GM23248 (cell line): ENCODE measurements around the gene TEAD1. TPM values are rescaled to one million over a fixed set of nuclear protein-coding genes. Genes with fewer than 3 reads are reported as not detected.

Source experiments
- DNase-seq: peaks from one replicate; pipeline ENCODE4 v3.0.0-alpha.2; 2015
- H2AFZ ChIP-seq: fragments of 200-600 bp; sonication (generic); 2 replicates; pipeline ENCODE4 v1.6.1; 2016; ENCODE audit warnings: antibody characterized with exemption
- H3F3A ChIP-seq: fragments of 200-600 bp; sonication (generic); 2 replicates; pipeline ENCODE4 v1.6.1; 2016; ENCODE audit warnings: mild to moderate bottlenecking, antibody characterized with exemption, mixed run types; ENCODE audit not compliant: insufficient read depth
- H3K27ac ChIP-seq: fragments of 200-600 bp; sonication (generic); 2 replicates; pipeline ENCODE4 v1.5.1; 2016; ENCODE audit warnings: mild to moderate bottlenecking
- H3K27me3 ChIP-seq: fragments of 200-600 bp; sonication (generic); replicated peaks from 2 replicates; pipeline ENCODE4 v1.6.1; 2016; ENCODE audit warnings: mild to moderate bottlenecking; ENCODE audit not compliant: insufficient read depth
- H3K36me3 ChIP-seq: fragments of 200-600 bp; sonication (generic); 2 replicates; pipeline ENCODE4 v1.6.1; 2016; ENCODE audit warnings: low read depth, mild to moderate bottlenecking
- H3K4me1 ChIP-seq: fragments of 200-600 bp; sonication (generic); 2 replicates; pipeline ENCODE4 v1.6.1; 2016; ENCODE audit warnings: mild to moderate bottlenecking; ENCODE audit not compliant: insufficient read depth
- H3K4me2 ChIP-seq: fragments of 200-600 bp; sonication (generic); one replicate; pipeline ENCODE4 v1.6.1; 2016; ENCODE audit warnings: mild to moderate bottlenecking; ENCODE audit not compliant: unreplicated experiment
- H3K4me3 ChIP-seq: fragments of 200-600 bp; sonication (generic); 2 replicates; pipeline ENCODE4 v1.5.1; 2016; ENCODE audit warnings: mild to moderate bottlenecking
- H3K79me2 ChIP-seq: fragments of 200-600 bp; sonication (generic); 2 replicates; pipeline ENCODE4 v1.6.1; 2016; ENCODE audit warnings: mild to moderate bottlenecking; ENCODE audit not compliant: insufficient read depth
- H3K9ac ChIP-seq: fragments of 200-600 bp; sonication (generic); 2 replicates; pipeline ENCODE4 v1.6.1; 2016; ENCODE audit warnings: mild to moderate bottlenecking
- H3K9me2 ChIP-seq: fragments of 200-600 bp; sonication (generic); 2 replicates; pipeline ENCODE4 v1.6.1; 2016; ENCODE audit warnings: mixed run types, mild to moderate bottlenecking, moderate library complexity; ENCODE audit not compliant: insufficient read depth
- H3K9me3 ChIP-seq: fragments of 200-600 bp; sonication (generic); one replicate; pipeline ENCODE4 v1.6.1; 2017; ENCODE audit warnings: low read depth
- H4K20me1 ChIP-seq: fragments of 200-600 bp; sonication (generic); 2 replicates; pipeline ENCODE4 v1.6.0; 2016; ENCODE audit not compliant: insufficient read depth
- EZH2 ChIP-seq: fragments of 200-600 bp; sonication (generic); IDR thresholded peaks from 2 replicates; pipeline ENCODE4 v1.6.1; 2018; ENCODE audit warnings: antibody characterized with exemption, mild to moderate bottlenecking; ENCODE audit not compliant: insufficient read depth, poor library complexity, severe bottlenecking
- EZH2phosphoT487 ChIP-seq: fragments of 200-600 bp; sonication (generic); IDR thresholded peaks from 2 replicates; pipeline ENCODE4 v1.6.1; 2018; ENCODE audit warnings: antibody characterized with exemption, moderate library complexity, mild to moderate bottlenecking, low read depth; ENCODE audit not compliant: insufficient read depth
- WGBS, 2 experiments: methylation state at CpG; one replicate each; pipeline ENCODE4 v1.1.6; 2015 to 2017; ENCODE audit warnings: low lambda C conversion rate in 2 of 2, low coverage in 1 of 2; ENCODE audit errors: missing lambda C conversion rate in 2 of 2; 5-methylcytosine and 5-hydroxymethylcytosine counted together
- in situ Hi-C: fragments of 300-500 bp; cut with MboI; formaldehyde crosslinking; loops from 2 replicates; pipeline ENCODE4 v1.15.0; 2020
- polyA plus RNA-seq: library from polyadenylated mRNA; unstranded; fragments of >200 nt; fragmentation: Nextera tagmentation; extraction: Ambion mirVana; gene quantifications from 2 replicates; pipeline ENCODE4 v1.2.1, GENCODE V29; 2016
- total RNA-seq: library from RNA; depleted of rRNA; stranded (reverse); fragments of >200 nt; shearing (Covaris generic); gene quantifications from 2 replicates; pipeline ENCODE4 v1.2.3, GENCODE V29; 2014

Gene TEAD1
- total and polyA plus RNA-seq, 2 experiments from 2014 or later, result 52.3 to 144 TPM

DNA sequence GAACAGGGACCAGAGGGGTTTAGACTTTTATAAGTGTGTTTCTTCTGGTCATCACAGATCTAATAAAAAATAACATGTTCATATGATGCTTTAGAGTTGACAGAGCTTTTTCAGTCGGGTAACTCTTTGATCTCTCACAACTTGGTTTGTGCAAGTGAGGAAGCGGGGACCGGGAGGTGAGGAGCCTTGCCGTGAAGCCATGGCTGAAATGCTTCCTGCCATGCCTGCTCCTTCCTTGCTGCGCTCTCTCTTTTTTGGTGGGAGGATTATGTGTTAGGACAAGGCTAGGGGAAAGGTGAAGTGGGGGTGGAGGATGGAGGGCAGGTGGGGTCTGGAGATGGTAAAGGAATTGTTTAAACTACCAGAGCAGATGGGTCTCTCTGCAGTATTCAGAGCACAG, 23.8 kb downstream of the TEAD1 start:
- in situ Hi-C loops, result no loop called here
- Histone ChIP-seq H3K9me2 (no peaks in the 10 kb centered on the region), H2AFZ (no peak overlapping the region), H3K4me2 (no peak overlapping the region), H3K27ac (no peak overlapping the region), H4K20me1 (peaks cover 31% of the 10 kb centered on the region), H3K9me3 (no peaks in the 10 kb centered on the region), H3F3A (peaks cover 46% of the 10 kb centered on the region), H3K27me3 (no peaks in the 10 kb centered on the region), H3K79me2 (peaks cover 95% of the 10 kb centered on the region), H3K9ac (no peak overlapping the region), H3K4me1 (peaks cover 42% of the 10 kb centered on the region), H3K36me3 (no peaks in the 10 kb centered on the region), H3K4me3 (no peak overlapping the region)
- DNase-seq, result no peak
- WGBS, 2 experiments, result 81 to 82% methylated on average over 5 of the region's 5 CpGs
- TF ChIP-seq EZH2phosphoT487 (no peak), EZH2 (no peak)

DNA sequence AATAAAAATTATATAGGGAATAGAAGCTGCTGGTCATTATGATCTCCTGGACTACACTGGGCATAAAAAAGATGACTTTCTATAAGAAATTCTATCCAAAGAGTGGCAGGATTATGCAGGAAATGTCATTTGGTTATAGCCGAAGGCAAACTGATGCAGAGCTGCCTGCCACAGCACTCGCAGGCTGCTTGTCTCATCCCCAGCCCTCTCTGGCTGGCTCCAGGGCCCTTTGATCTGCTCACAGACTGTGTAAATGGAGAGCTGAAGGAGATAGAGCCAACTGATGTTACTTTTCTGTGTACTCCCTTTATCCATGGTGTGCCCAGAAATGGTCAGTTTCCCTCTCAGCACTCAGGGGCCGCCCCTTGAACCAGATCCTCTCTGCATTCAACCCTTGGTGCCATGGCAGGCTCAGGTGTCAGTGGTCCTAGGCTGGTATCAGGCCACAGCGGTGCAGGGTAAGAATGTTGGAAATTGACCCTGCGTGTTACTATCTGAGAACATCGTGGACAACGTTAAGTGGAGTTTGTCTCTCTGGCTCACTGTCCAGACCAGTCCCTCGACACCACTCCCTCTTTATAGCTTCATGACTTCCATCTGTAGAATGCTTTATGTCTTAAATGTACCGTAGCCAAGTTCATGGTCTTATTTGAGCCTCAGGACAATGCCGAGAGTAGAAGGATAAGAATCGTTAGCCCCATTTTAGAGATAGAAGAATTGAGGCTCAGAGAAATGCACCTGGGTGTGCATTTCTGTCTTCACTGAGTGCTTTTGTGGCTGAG, 27.8 kb downstream of the TEAD1 start:
- TF ChIP-seq EZH2phosphoT487 (no peak), EZH2 (no peak)
- in situ Hi-C loops, result no loop called here
- no peak overlapping the region for H3K9ac ChIP-seq
- H3K4me3 ChIP-seq, result no peak overlapping the region
- no peaks in the 10 kb centered on the region for H3K27me3 ChIP-seq
- H3K9me2 ChIP-seq, result no peaks in the 10 kb centered on the region
- H2AFZ ChIP-seq, result no peak overlapping the region
- no peak overlapping the region for H3K27ac ChIP-seq
- peaks cover 3% of the 10 kb centered on the region for H3K36me3 ChIP-seq
- H3K4me1 ChIP-seq, result peaks cover 28% of the 10 kb centered on the region; the same call in 1 of the 2 replicates
- peaks cover 10% of the 10 kb centered on the region; the same call in 1 of the 2 replicates for H3F3A ChIP-seq
- WGBS, 2 experiments, result 95% methylated on average over 11 of the region's 11 CpGs
- H3K79me2 ChIP-seq, result peaks cover 100% of the 10 kb centered on the region
- no peaks in the 10 kb centered on the region for H3K9me3 ChIP-seq
- peaks cover 48% of the 10 kb centered on the region for H4K20me1 ChIP-seq
- no peak for DNase-seq
- H3K4me2 ChIP-seq, result no peak overlapping the region

DNA sequence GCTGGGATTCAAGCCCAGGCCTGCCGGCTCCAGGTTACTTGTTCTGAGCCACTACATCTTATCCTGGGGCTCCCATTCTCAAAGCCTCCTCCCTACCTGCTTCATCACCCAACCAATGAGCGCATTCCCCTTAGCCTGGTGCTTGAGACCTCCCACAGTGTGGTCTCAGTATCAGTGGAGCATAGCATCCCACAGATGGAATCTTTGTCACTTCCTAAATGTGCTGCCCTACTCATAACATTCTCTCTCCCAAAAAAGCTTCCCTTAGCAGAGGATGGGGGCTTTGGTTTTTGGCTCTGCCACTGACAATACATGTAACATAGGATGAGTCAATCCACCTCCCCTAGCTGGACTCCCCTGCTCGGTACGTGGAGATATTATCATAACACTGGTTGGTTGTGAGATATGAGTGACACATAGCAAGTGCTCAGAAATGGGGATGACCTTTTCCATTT, 28.8 kb downstream of the TEAD1 start:
- WGBS, 2 experiments, result 89 to 93% methylated on average over 4 of the region's 4 CpGs
- Histone ChIP-seq H4K20me1 (peaks cover 53% of the 10 kb centered on the region), H3K4me3 (no peak overlapping the region), H3K27ac (no peak overlapping the region), H3K36me3 (peaks cover 3% of the 10 kb centered on the region), H3K27me3 (no peaks in the 10 kb centered on the region), H2AFZ (no peak overlapping the region), H3K4me2 (no peak overlapping the region), H3K9ac (no peak overlapping the region), H3K9me3 (no peaks in the 10 kb centered on the region), H3K9me2 (no peaks in the 10 kb centered on the region), H3K4me1 (peaks cover 28% of the 10 kb centered on the region; the same call in 1 of the 2 replicates), H3K79me2 (peaks cover 100% of the 10 kb centered on the region), H3F3A (peaks cover 17% of the 10 kb centered on the region)
- in situ Hi-C loops, result no loop called here
- TF ChIP-seq EZH2 (no peak), EZH2phosphoT487 (no peak)
- DNase-seq, result no peak

DNA sequence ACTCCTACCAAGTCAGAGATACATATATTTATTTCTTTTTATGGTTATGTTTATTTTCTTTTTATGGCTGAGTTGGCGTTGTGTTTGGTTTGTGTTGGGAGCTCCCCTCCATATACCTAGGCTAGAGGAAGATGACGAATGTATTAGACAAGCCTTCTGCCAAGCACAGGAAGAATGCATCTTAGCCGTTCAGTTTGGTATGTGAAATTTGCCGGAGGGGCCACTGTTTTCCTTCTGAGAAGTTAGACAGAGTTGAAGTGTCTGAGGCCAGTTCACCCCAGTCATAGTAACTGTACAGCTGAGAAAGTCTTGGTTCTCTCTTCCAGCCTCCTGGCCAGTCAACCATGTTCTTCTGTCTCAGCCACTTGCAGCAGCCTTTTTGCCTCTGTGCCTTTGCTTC, 29.8 kb downstream of the TEAD1 start:
- H3K4me3 ChIP-seq, result no peak overlapping the region
- peaks cover 22% of the 10 kb centered on the region; the same call in 1 of the 2 replicates for H3K4me1 ChIP-seq
- H3K4me2 ChIP-seq, result no peak overlapping the region
- WGBS, 2 experiments, result 75% methylated on average over 4 of the region's 4 CpGs
- peaks cover 12% of the 10 kb centered on the region for H3F3A ChIP-seq
- in situ Hi-C loops, result no loop called here
- peaks cover 55% of the 10 kb centered on the region for H4K20me1 ChIP-seq
- no peak overlapping the region for H3K9ac ChIP-seq
- no peaks in the 10 kb centered on the region for H3K9me2 ChIP-seq
- peaks cover 100% of the 10 kb centered on the region for H3K79me2 ChIP-seq
- no peaks in the 10 kb centered on the region for H3K27me3 ChIP-seq
- no peak for DNase-seq
- H3K27ac ChIP-seq, result no peak overlapping the region
- peaks cover 3% of the 10 kb centered on the region for H3K36me3 ChIP-seq
- H2AFZ ChIP-seq, result no peak overlapping the region
- no peak for TF ChIP-seq EZH2phosphoT487
- TF ChIP-seq EZH2, result no peak
- no peaks in the 10 kb centered on the region for H3K9me3 ChIP-seq
